ENCODE data around the gene TMEM40. TPM values are rescaled to one million over a fixed set of nuclear protein-coding genes. Genes with fewer than 3 reads are reported as not detected.

TMEM40 gene
- total RNA-seq, 4 donors from 2014 or later = 0.62 to 1.2 TPM; not detected in 2

- TF ChIP-seq CTCF (IDR thresholded peaks at IDR 0.05 in 4 of 5, conservative IDR thresholded peaks at IDR 0.05 in 1 of 5) (no peak), POLR2A (IDR thresholded peaks at IDR 0.05) (no peak)
- ATAC-seq (peak in 1 of 2 donors; percentile 24), DNase-seq (no peak)
- intact Hi-C loops (cut with DNase I; ENCODE audit: low total_unique reads) = no loop called here
- in situ Hi-C loops (cut with MboI; ENCODE audit: low sequenced_read_pairs in 4 of 4) = no loop called here
- Histone ChIP-seq H3K4me1 (peaks cover 22 to 33% of the 10 kb centered on the region in 2 donors), H3K9me3 (no peaks in the 10 kb centered on the region), H3K36me3 (no peaks in the 10 kb centered on the region), H3K4me3 (no peak overlapping the region), H3K27me3 (no peaks in the 10 kb centered on the region), H3K27ac (peak overlapping the region in 2 of 4 donors; percentile 78 to 81)
Measured at GRCh38 chr3:12752809-12753208, 6.2 kb downstream of the TMEM40 start.

DNA sequence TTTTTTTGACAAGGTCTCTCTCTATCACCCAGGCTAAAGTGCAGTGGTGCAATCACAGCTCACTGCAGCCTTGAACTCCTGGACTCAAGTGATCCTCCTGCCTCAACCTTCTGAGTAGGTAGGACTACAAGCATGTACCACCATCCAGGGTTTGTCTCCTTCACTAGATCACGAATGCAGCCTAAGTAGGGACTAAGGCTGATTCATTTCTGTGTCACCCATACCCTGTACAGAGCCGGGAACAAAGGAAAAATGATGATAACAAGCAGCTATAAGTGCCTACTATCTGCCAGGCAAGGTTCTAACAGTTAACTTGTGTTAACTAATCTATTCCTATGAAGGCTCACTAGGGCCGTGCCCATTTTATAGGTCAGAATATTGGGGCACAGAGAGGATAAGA lies 7.0 kb downstream of the TMEM40 start:
- H3K36me3 ChIP-seq = no peaks in the 10 kb centered on the region
- H3K27me3 ChIP-seq = no peaks in the 10 kb centered on the region
- ATAC-seq = no peak
- TF ChIP-seq CTCF (IDR thresholded peaks at IDR 0.05 in 4 of 5, conservative IDR thresholded peaks at IDR 0.05 in 1 of 5) (no peak), POLR2A (IDR thresholded peaks at IDR 0.05) (no peak)
- H3K4me1 ChIP-seq = peaks cover 19 to 29% of the 10 kb centered on the region in 2 donors
- in situ Hi-C loops (cut with MboI; ENCODE audit: low sequenced_read_pairs in 4 of 4) (no loop called here), intact Hi-C loops (cut with DNase I; ENCODE audit: low total_unique reads) (no loop called here)
- H3K9me3 ChIP-seq = no peaks in the 10 kb centered on the region
- no peak overlapping the region for H3K4me3 ChIP-seq
- peak overlapping the region; percentile 75 to 81 (median 78) for H3K27ac ChIP-seq
- DNase-seq = no peak

DNA sequence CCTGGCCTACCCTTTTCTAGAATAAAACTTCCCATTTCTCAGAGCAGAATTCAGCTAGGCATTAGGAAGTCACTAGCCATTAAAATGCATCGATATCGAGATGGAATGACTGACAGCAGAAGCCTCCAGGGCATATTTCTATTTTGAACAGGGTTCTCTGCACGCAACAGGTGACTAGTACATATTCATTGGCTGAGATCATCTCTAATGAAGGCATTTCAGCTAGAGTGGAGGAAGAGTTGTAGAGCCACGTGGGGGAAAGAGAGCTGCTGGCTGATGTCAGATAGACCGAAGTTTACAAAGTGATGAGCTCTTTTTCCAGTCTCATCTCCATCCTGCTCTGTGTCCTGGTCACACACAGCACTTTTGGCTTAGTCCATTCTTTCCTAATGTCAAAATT lies 7.5 kb downstream of the TMEM40 start:
- intact Hi-C loops (cut with DNase I; ENCODE audit: low total_unique reads) = no loop called here
- H3K27ac ChIP-seq = peak overlapping the region; percentile 75 to 81 (median 78)

GRCh38 chr3:12750658-12751071 lies 8.4 kb downstream of the TMEM40 start:
- Histone ChIP-seq H3K27me3 (no peaks in the 10 kb centered on the region), H3K36me3 (no peaks in the 10 kb centered on the region), H3K4me1 (peaks cover 19 to 29% of the 10 kb centered on the region in 2 donors), H3K9me3 (no peaks in the 10 kb centered on the region), H3K27ac (peak overlapping the region; percentile 75 to 81 (median 78)), H3K4me3 (no peak overlapping the region)
- TF ChIP-seq POLR2A (IDR thresholded peaks at IDR 0.05) (no peak), CTCF (IDR thresholded peaks at IDR 0.05 in 4 of 5, conservative IDR thresholded peaks at IDR 0.05 in 1 of 5) (no peak)
- peak in 1 of 2 donors; percentile 49 for ATAC-seq
- intact Hi-C loops (cut with DNase I; ENCODE audit: low total_unique reads) = no loop called here
- DNase-seq = no peak
- in situ Hi-C loops (cut with MboI; ENCODE audit: low sequenced_read_pairs in 4 of 4) = no loop called here

More for the DNA sequence above, 7.5 kb downstream of the TMEM40 start:
- TF ChIP-seq CTCF (IDR thresholded peaks at IDR 0.05 in 4 of 5, conservative IDR thresholded peaks at IDR 0.05 in 1 of 5) (no peak), POLR2A (IDR thresholded peaks at IDR 0.05) (no peak)
- ATAC-seq (peak; percentile 87 to 88), DNase-seq (peak in 1 of 2 donors; percentile 50)
- in situ Hi-C loops (cut with MboI; ENCODE audit: low sequenced_read_pairs in 4 of 4) = no loop called here
- H3K9me3 ChIP-seq = no peaks in the 10 kb centered on the region
- no peak overlapping the region for H3K4me3 ChIP-seq
- H3K36me3 ChIP-seq = no peaks in the 10 kb centered on the region
- H3K4me1 ChIP-seq = peaks cover 19 to 29% of the 10 kb centered on the region in 2 donors
- H3K27me3 ChIP-seq = no peaks in the 10 kb centered on the region

DNA sequence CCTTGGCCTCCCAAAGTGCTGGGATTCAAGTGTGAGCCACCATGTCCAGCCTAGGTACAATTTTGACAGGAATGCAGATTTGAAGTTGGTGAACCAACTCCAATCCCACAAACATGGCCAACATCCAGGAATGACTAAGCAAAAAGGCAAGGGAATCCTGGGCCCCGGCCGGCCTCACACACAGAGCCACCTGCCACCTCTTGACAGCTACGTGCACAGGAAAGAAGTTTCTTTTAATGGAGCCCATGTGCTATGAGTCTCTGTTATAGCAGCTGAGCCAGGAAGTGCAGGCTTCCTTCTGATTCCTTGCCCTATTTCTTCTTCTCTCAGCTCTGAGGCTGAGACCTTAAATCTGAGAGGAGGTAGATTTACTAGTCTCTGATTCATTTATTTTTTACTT lies 8.8 kb downstream of the TMEM40 start:
- Histone ChIP-seq H3K36me3 (no peaks in the 10 kb centered on the region), H3K27me3 (no peaks in the 10 kb centered on the region), H3K4me3 (no peak overlapping the region), H3K4me1 (peaks cover 19 to 29% of the 10 kb centered on the region in 2 donors), H3K27ac (peak overlapping the region; percentile 75 to 81 (median 78)), H3K9me3 (no peaks in the 10 kb centered on the region)
- DNase-seq (peak; percentile 27 to 70), ATAC-seq (peak; percentile 51 to 67)
- TF ChIP-seq POLR2A (IDR thresholded peaks at IDR 0.05) (no peak), CTCF (IDR thresholded peaks at IDR 0.05 in 4 of 5, conservative IDR thresholded peaks at IDR 0.05 in 1 of 5) (no peak)
- in situ Hi-C loops (cut with MboI; ENCODE audit: low sequenced_read_pairs in 4 of 4) (no loop called here), intact Hi-C loops (cut with DNase I; ENCODE audit: low total_unique reads) (no loop called here)
